ENCODE data around the gene SNAPC2.

GRCh38 chr19:7879111-7879807, 40.9 kb upstream of the SNAPC2 start:
- TF ChIP-seq, protein P1, sequence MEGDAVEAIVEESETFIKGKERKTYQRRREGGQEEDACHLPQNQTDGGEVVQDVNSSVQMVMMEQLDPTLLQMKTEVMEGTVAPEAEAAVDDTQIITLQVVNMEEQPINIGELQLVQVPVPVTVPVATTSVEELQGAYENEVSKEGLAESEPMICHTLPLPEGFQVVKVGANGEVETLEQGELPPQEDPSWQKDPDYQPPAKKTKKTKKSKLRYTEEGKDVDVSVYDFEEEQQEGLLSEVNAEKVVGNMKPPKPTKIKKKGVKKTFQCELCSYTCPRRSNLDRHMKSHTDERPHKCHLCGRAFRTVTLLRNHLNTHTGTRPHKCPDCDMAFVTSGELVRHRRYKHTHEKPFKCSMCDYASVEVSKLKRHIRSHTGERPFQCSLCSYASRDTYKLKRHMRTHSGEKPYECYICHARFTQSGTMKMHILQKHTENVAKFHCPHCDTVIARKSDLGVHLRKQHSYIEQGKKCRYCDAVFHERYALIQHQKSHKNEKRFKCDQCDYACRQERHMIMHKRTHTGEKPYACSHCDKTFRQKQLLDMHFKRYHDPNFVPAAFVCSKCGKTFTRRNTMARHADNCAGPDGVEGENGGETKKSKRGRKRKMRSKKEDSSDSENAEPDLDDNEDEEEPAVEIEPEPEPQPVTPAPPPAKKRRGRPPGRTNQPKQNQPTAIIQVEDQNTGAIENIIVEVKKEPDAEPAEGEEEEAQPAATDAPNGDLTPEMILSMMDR (IDR thresholded peaks at IDR 0.05): no peak
- no peak for TF ChIP-seq POLR2A (IDR thresholded peaks at IDR 0.05)

All from transverse colon (tissue), 3 donors.